Measurements from ENCODE around the gene SFXN4. TPM values are rescaled to one million over a fixed set of nuclear protein-coding genes. Genes with fewer than 3 reads are reported as not detected.

Gene SFXN4
- total RNA-seq, 1 experiment from 2014 or later, result 21.9 TPM

- H4K8ac ChIP-seq (replicated peaks; ENCODE audit: insufficient read length, low read depth, low read length), result no peak overlapping the region
- no peak overlapping the region for H2BK15ac ChIP-seq (ENCODE audit: low read depth, low read length)
- DNase-seq, result no peak
- no peak overlapping the region for H3K4ac ChIP-seq (ENCODE audit: low read depth, low read length)
- no peak overlapping the region for H2AFZ ChIP-seq (ENCODE audit: low read length)
- H3K23me2 ChIP-seq (ENCODE audit: insufficient read length, low read depth, low read length, poor library complexity, severe bottlenecking), result no peaks in the 10 kb centered on the region
- H4K91ac ChIP-seq (ENCODE audit: insufficient read length, low read depth, low read length), result no peak overlapping the region
- no peak overlapping the region for H3K27ac ChIP-seq (ENCODE audit: insufficient read length, low read depth, low read length)
- H3K56ac ChIP-seq (ENCODE audit: insufficient read length, low read depth, low read length), result no peak overlapping the region
- no peak overlapping the region for H2BK12ac ChIP-seq (ENCODE audit: insufficient read length, low read depth, low read length)
- no peak overlapping the region for H2AK5ac ChIP-seq (ENCODE audit: insufficient read length, low read length)
- no CpG with 5 or more reads among the region's 9 CpGs for WGBS (ENCODE audit: extremely low coverage, insufficient read length, low lambda C conversion rate)
- Mint-ChIP-seq H3K9me3 (no peaks in the 10 kb centered on the region), H3K27me3 (ENCODE audit: low read depth) (no peaks in the 10 kb centered on the region), H3K4me1 (no peaks in the 10 kb centered on the region), H3K27ac (peak overlapping the region in 1 of 3 experiments; percentile 16; a peak in 1 of 7 replicates), H3K4me3 (no peak overlapping the region), H3K36me3 (ENCODE audit: insufficient read depth in 1 of 3, low read depth in 3 of 3) (peaks cover 32 to 76% (median 74%) of the 10 kb centered on the region in 3 experiments)
- no peak overlapping the region for H3K4me2 ChIP-seq (ENCODE audit: insufficient read depth, insufficient read length, low read length)
- no peaks in the 10 kb centered on the region for H4K20me1 ChIP-seq (ENCODE audit: control insufficient read depth, insufficient read depth, insufficient read length)
- no peaks in the 10 kb centered on the region for H3K79me2 ChIP-seq (ENCODE audit: insufficient read depth, low read length)
- TF ChIP-seq CTCF (conservative IDR thresholded peaks at IDR 0.05), result no peak
- H3K4me1 ChIP-seq (ENCODE audit: insufficient read depth, low read length), result no peaks in the 10 kb centered on the region
- H3T11ph ChIP-seq (ENCODE audit: low read length), result no peak overlapping the region
- H4K5ac ChIP-seq (ENCODE audit: insufficient read length, low read depth, low read length), result no peak overlapping the region
- no peaks in the 10 kb centered on the region for H3K79me1 ChIP-seq (ENCODE audit: insufficient read depth, low read depth, low read length, poor library complexity, severe bottlenecking)
- no peak overlapping the region for H2BK5ac ChIP-seq (ENCODE audit: insufficient read length, low read length)
- H3K9me3 ChIP-seq (ENCODE audit: control insufficient read depth, low read depth, low read length), result no peaks in the 10 kb centered on the region
- no peak overlapping the region for H3K14ac ChIP-seq (ENCODE audit: insufficient read depth, low read length)
- no peak overlapping the region for H3K9ac ChIP-seq (ENCODE audit: extremely low read depth, insufficient read length, low read length)
- H2BK20ac ChIP-seq (ENCODE audit: low read depth, low read length, poor library complexity, severe bottlenecking), result no peak overlapping the region
- no peak overlapping the region for H3K18ac ChIP-seq (ENCODE audit: insufficient read length, low read depth, low read length)
- no peaks in the 10 kb centered on the region for H3K27me3 ChIP-seq (ENCODE audit: insufficient read depth, low read length)
- H3K23ac ChIP-seq (ENCODE audit: insufficient read length, low read depth, low read length), result no peak overlapping the region
- H2BK120ac ChIP-seq (ENCODE audit: low read depth, low read length, poor library complexity, severe bottlenecking), result no peak overlapping the region
Measured at GRCh38 chr10:119115926-119116325, 49.6 kb downstream of the SFXN4 start.

All from H9 (cell line).